GM19351 (cell line): ENCODE data around the gene C2CD2.

Experiments
- ATAC-seq: cut with Tn5 transposase; IDR thresholded peaks from one replicate; pipeline ENCODE4 v1.9.1; 2021; ENCODE audit warnings: mild to moderate bottlenecking, moderate library complexity; ENCODE audit not compliant: unreplicated experiment

Gene C2CD2

GRCh38 chr21:41933313-41934079 lies 20.3 kb downstream of the C2CD2 start:
- ATAC-seq: no peak

- no peak for ATAC-seq
Observed at GRCh38 chr21:41932576-41933312, 21.1 kb downstream of the C2CD2 start.

GRCh38 chr21:41932191-41932575 lies 21.6 kb downstream of the C2CD2 start:
- ATAC-seq: no peak

GRCh38 chr21:41931041-41931451 lies 22.8 kb downstream of the C2CD2 start:
- ATAC-seq: no peak

GRCh38 chr21:41929248-41929647 lies 24.6 kb downstream of the C2CD2 start:
- ATAC-seq: no peak

GRCh38 chr21:41928621-41929220 lies 25.1 kb downstream of the C2CD2 start:
- peak; percentile 62 for ATAC-seq

GRCh38 chr21:41927727-41928409 lies 25.9 kb downstream of the C2CD2 start:
- ATAC-seq: no peak

- no peak for ATAC-seq
Observed at GRCh38 chr21:41926807-41927171, 27.0 kb downstream of the C2CD2 start.

GRCh38 chr21:41926117-41926806 lies 27.6 kb downstream of the C2CD2 start:
- ATAC-seq: peak; percentile 69

- ATAC-seq: no peak
Observed at GRCh38 chr21:41925767-41926116, 28.1 kb downstream of the C2CD2 start.

GRCh38 chr21:41924368-41924754 lies 29.5 kb downstream of the C2CD2 start:
- ATAC-seq: no peak

GRCh38 chr21:41923631-41924367 lies 30.0 kb downstream of the C2CD2 start:
- ATAC-seq: no peak

- ATAC-seq: no peak
Observed at GRCh38 chr21:41923186-41923585, 30.6 kb downstream of the C2CD2 start.

GRCh38 chr21:41921021-41921420 lies 32.8 kb downstream of the C2CD2 start:
- no peak for ATAC-seq

- ATAC-seq: no peak
Observed at GRCh38 chr21:41920476-41920875, 33.3 kb downstream of the C2CD2 start.

- ATAC-seq: no peak
Observed at GRCh38 chr21:41919666-41920398, 34.0 kb downstream of the C2CD2 start.

GRCh38 chr21:41918561-41919358 lies 35.1 kb downstream of the C2CD2 start:
- no peak for ATAC-seq

- ATAC-seq: no peak
Observed at GRCh38 chr21:41917531-41917930, 36.3 kb downstream of the C2CD2 start.
